Parathyroid adenoma (tissue), 2 donors: ENCODE results near the gene ARL6IP6.

Experiments
- H2AFZ ChIP-seq: fragments of 300-600 bp; sonication (generic); one replicate; pipeline ENCODE4 v1.7.0; 2017; ENCODE audit warnings: antibody characterized with exemption, mild to moderate bottlenecking
- H3K27ac ChIP-seq: fragments of 300-600 bp; sonication (generic); one replicate; pipeline ENCODE4 v1.7.0; 2017
- H3K27me3 ChIP-seq: fragments of 300-600 bp; sonication (generic); one replicate; pipeline ENCODE4 v1.7.0; 2017; ENCODE audit warnings: low read length; ENCODE audit not compliant: control insufficient read depth, insufficient read depth
- H3K36me3 ChIP-seq: fragments of 300-600 bp; sonication (generic); one replicate; pipeline ENCODE4 v1.7.0; 2017; ENCODE audit warnings: low read length; ENCODE audit not compliant: control insufficient read depth, insufficient read depth
- H3K4me1 ChIP-seq: fragments of 300-600 bp; sonication (generic); one replicate; pipeline ENCODE4 v1.7.0; 2017; ENCODE audit warnings: control low read depth
- H3K4me2 ChIP-seq: fragments of 300-600 bp; sonication (generic); one replicate; pipeline ENCODE4 v1.7.0; 2017; ENCODE audit warnings: low read length
- H3K4me3 ChIP-seq: fragments of 300-600 bp; sonication (generic); one replicate; pipeline ENCODE4 v1.7.0; 2017; ENCODE audit warnings: low read depth, low read length
- H3K79me2 ChIP-seq: fragments of 300-600 bp; sonication (generic); one replicate; pipeline ENCODE4 v1.7.0; 2017; ENCODE audit warnings: control low read depth
- H3K9ac ChIP-seq: fragments of 300-600 bp; sonication (generic); one replicate; pipeline ENCODE4 v1.7.0; 2017; ENCODE audit warnings: mild to moderate bottlenecking
- H3K9me3 ChIP-seq: fragments of 300-600 bp; sonication (generic); one replicate; pipeline ENCODE4 v1.7.0; 2017; ENCODE audit warnings: low read length; ENCODE audit not compliant: control insufficient read depth
- TF ChIP-seq, protein P1 (sequence below): fragments of 300-600 bp; sonication (generic); IDR thresholded peaks from one replicate; pipeline ENCODE4 v1.7.0; 2017; ENCODE audit warnings: antibody characterized with exemption, mild to moderate bottlenecking
- donor health status: primary hyperparathyroidism.

ARL6IP6 gene

DNA sequence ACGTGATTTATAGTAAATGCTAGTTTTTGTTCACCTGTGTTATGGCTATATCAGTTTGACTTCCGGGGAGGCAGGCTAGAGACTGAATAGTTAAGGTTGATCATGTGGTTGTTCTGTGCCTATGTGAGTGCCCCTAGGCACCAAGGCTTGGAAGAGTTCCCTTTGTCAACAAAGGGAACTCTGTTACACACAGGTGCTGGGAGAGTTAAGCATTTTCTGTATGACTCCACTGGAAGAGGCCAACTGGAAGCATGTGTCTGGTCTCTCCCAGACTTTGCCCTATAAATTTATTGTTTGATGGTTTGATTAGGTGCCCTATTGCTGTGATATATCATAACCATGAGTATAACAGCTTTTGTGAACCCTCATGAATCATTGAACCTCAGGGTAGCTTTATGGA lies 63.8 kb downstream of the ARL6IP6 start:
- no peak overlapping the region for H3K4me3 ChIP-seq
- H3K9ac ChIP-seq: no peak overlapping the region
- H3K79me2 ChIP-seq: no peaks in the 10 kb centered on the region
- H3K4me1 ChIP-seq: no peaks in the 10 kb centered on the region
- H3K4me2 ChIP-seq: no peak overlapping the region
- no peaks in the 10 kb centered on the region for H3K9me3 ChIP-seq
- H3K27ac ChIP-seq: no peak overlapping the region
- H2AFZ ChIP-seq: no peak overlapping the region
- H3K36me3 ChIP-seq: no peaks in the 10 kb centered on the region
- TF ChIP-seq, protein P1, sequence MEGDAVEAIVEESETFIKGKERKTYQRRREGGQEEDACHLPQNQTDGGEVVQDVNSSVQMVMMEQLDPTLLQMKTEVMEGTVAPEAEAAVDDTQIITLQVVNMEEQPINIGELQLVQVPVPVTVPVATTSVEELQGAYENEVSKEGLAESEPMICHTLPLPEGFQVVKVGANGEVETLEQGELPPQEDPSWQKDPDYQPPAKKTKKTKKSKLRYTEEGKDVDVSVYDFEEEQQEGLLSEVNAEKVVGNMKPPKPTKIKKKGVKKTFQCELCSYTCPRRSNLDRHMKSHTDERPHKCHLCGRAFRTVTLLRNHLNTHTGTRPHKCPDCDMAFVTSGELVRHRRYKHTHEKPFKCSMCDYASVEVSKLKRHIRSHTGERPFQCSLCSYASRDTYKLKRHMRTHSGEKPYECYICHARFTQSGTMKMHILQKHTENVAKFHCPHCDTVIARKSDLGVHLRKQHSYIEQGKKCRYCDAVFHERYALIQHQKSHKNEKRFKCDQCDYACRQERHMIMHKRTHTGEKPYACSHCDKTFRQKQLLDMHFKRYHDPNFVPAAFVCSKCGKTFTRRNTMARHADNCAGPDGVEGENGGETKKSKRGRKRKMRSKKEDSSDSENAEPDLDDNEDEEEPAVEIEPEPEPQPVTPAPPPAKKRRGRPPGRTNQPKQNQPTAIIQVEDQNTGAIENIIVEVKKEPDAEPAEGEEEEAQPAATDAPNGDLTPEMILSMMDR: no peak
- H3K27me3 ChIP-seq: no peaks in the 10 kb centered on the region

DNA sequence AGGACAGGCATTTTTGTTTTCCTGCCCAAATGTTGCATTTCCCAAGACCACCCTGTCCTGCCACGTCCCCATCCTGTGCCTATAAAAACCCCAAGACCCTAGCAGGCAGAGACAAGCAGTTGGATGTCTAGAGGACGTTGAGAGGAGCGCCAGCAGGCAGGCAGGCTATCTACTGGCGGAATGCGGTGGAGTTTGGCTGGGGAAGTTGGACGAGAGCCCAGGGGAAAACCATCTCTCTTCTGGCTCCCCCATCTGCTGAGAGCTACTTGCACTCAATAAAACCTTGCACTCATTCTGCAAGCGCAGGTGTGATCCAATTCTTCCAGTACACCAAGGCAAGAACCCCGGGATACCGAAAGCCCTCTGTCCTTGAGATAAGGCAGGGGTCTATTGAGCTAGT lies 72.5 kb downstream of the ARL6IP6 start:
- H3K27me3 ChIP-seq: no peaks in the 10 kb centered on the region
- H2AFZ ChIP-seq: no peak overlapping the region
- H3K4me1 ChIP-seq: no peaks in the 10 kb centered on the region
- no peak overlapping the region for H3K9ac ChIP-seq
- no peaks in the 10 kb centered on the region for H3K79me2 ChIP-seq
- H3K4me3 ChIP-seq: no peak overlapping the region
- TF ChIP-seq, protein P1: no peak
- H3K9me3 ChIP-seq: no peaks in the 10 kb centered on the region
- H3K27ac ChIP-seq: no peak overlapping the region
- H3K4me2 ChIP-seq: no peak overlapping the region
- no peaks in the 10 kb centered on the region for H3K36me3 ChIP-seq

DNA sequence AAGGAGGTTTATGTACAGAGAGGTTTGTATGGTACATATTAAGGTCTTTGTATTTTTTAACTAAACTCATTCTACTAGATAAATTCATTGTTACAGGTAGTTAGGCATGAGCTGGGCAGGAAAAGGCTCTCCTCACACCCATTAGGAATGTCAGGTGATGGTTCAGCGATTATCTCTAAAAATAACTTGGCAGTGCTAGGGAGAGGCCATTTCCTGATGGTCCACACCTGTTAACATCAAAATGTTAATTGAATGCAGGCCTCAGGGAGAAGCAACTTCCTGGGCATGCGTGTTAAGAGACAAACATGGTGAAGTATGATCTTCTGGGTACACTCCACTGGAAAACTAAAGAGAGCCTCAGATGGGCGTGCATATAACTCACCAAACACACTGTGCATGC lies 73.6 kb downstream of the ARL6IP6 start:
- Histone ChIP-seq H2AFZ (no peak overlapping the region), H3K27ac (no peak overlapping the region), H3K79me2 (no peaks in the 10 kb centered on the region), H3K36me3 (no peaks in the 10 kb centered on the region), H3K27me3 (no peaks in the 10 kb centered on the region), H3K4me1 (no peaks in the 10 kb centered on the region), H3K9ac (no peak overlapping the region), H3K9me3 (no peaks in the 10 kb centered on the region), H3K4me3 (no peak overlapping the region), H3K4me2 (no peak overlapping the region)
- TF ChIP-seq, protein P1: no peak

DNA sequence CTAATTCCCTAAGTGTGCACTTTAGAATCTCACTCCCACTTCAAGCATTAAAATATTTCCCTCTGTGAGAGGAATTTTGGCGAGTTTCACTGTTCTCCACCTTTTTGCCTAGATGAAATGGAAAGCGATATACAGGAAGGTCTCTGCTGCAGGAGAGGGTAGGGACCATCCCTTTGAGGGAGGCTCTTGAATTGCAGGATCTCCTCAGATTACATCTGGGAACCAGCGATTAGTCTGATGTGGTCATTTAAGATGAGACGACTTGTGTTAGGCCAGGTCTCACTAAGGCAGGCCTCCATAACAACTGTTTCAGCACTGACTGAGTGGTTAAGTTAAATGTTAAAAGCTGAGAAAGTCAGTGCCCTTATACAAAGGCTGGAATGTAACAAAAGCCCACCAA lies 74.6 kb downstream of the ARL6IP6 start:
- H3K36me3 ChIP-seq: no peaks in the 10 kb centered on the region
- H3K27me3 ChIP-seq: no peaks in the 10 kb centered on the region
- no peak overlapping the region for H3K27ac ChIP-seq
- peaks cover 3% of the 10 kb centered on the region for H3K9me3 ChIP-seq
- H3K79me2 ChIP-seq: no peaks in the 10 kb centered on the region
- H3K4me3 ChIP-seq: no peak overlapping the region
- H3K9ac ChIP-seq: no peak overlapping the region
- no peak overlapping the region for H3K4me2 ChIP-seq
- H3K4me1 ChIP-seq: no peaks in the 10 kb centered on the region
- H2AFZ ChIP-seq: no peak overlapping the region
- TF ChIP-seq, protein P1: no peak

DNA sequence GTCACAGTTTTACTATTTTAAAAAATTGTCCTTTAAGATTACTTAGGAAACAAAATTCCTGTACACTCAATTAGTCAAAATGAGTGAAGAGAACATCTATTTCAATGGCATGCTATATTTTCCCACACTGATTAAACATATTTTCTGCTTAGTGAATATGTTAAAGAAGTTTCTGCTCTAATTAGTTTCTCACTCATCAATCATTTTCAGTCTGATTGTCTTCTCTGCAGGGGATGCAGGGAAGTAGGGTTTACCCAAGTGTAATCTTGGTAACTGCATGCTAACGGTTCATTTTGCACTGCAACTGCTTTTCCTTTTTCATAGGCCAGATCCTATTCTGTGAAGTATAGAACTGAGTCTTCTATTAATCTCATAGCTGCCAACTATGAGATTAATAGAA lies 78.5 kb downstream of the ARL6IP6 start:
- TF ChIP-seq, protein P1: no peak
- Histone ChIP-seq H3K36me3 (no peaks in the 10 kb centered on the region), H3K4me2 (no peak overlapping the region), H3K9me3 (peaks cover 3% of the 10 kb centered on the region), H3K4me1 (no peaks in the 10 kb centered on the region), H2AFZ (no peak overlapping the region), H3K27ac (no peak overlapping the region), H3K79me2 (no peaks in the 10 kb centered on the region), H3K9ac (no peak overlapping the region), H3K27me3 (no peaks in the 10 kb centered on the region), H3K4me3 (no peak overlapping the region)
